H9 (cell line): Measurements from ENCODE around the gene UBA5. TPM values are rescaled to one million over a fixed set of nuclear protein-coding genes. Genes with fewer than 3 reads are reported as not detected.

Experiments
- DNase-seq: peaks from one replicate; pipeline ENCODE4 v3.0.0-alpha.2; 2017
- H2AFZ ChIP-seq: one replicate; pipeline ENCODE4 v1.6.1; 2013; ENCODE audit warnings: mild to moderate bottlenecking, low read length, control low read depth, moderate library complexity
- H2AK5ac ChIP-seq: 2 replicates; pipeline ENCODE4 v1.6.1; 2013; ENCODE audit warnings: low read length, control low read depth, mixed read lengths; ENCODE audit not compliant: insufficient read length
- H2BK120ac ChIP-seq: one replicate; pipeline ENCODE4 v1.6.1; 2013; ENCODE audit warnings: low read depth, mild to moderate bottlenecking, low read length, control low read depth, inconsistent platforms; ENCODE audit not compliant: poor library complexity, severe bottlenecking
- H2BK12ac ChIP-seq: 2 replicates; pipeline ENCODE4 v1.6.1; 2013; ENCODE audit warnings: low read length, control low read depth, mixed read lengths, low read depth; ENCODE audit not compliant: insufficient read length
- H2BK15ac ChIP-seq: 2 replicates; pipeline ENCODE4 v1.6.1; 2013; ENCODE audit warnings: low read depth, low read length, control low read depth
- H2BK20ac ChIP-seq: one replicate; pipeline ENCODE4 v1.6.1; 2013; ENCODE audit warnings: low read depth, mild to moderate bottlenecking, low read length, control low read depth, inconsistent platforms; ENCODE audit not compliant: poor library complexity, severe bottlenecking
- H2BK5ac ChIP-seq: 2 replicates; pipeline ENCODE4 v1.6.1; 2013; ENCODE audit warnings: low read length, control low read depth, mixed read lengths; ENCODE audit not compliant: insufficient read length
- H3K14ac ChIP-seq: 2 replicates; pipeline ENCODE4 v1.6.1; 2013; ENCODE audit warnings: low read length, control low read depth; ENCODE audit not compliant: insufficient read depth
- H3K18ac ChIP-seq: 2 replicates; pipeline ENCODE4 v1.6.1; 2013; ENCODE audit warnings: low read depth, mild to moderate bottlenecking, mixed read lengths, low read length, control low read depth; ENCODE audit not compliant: insufficient read length
- H3K23ac ChIP-seq: 2 replicates; pipeline ENCODE4 v1.6.1; 2013; ENCODE audit warnings: low read length, control low read depth, mixed read lengths, low read depth; ENCODE audit not compliant: insufficient read length
- H3K23me2 ChIP-seq: 2 replicates; pipeline ENCODE4 v1.6.1; 2013; ENCODE audit warnings: low read depth, mild to moderate bottlenecking, mixed read lengths, low read length, control low read depth; ENCODE audit not compliant: insufficient read length, poor library complexity, severe bottlenecking
- H3K27ac ChIP-seq: 2 replicates; pipeline ENCODE4 v1.5.1; 2013; ENCODE audit warnings: low read length, control low read depth, mixed read lengths, low read depth; ENCODE audit not compliant: insufficient read length
- H3K27me3 ChIP-seq: 2 replicates; pipeline ENCODE4 v1.6.1; 2013; ENCODE audit warnings: low read length, control low read depth, inconsistent platforms; ENCODE audit not compliant: insufficient read depth
- H3K4ac ChIP-seq: 2 replicates; pipeline ENCODE4 v1.6.1; 2013; ENCODE audit warnings: low read depth, mild to moderate bottlenecking, control low read depth, inconsistent platforms, low read length, moderate library complexity
- H3K4me1 ChIP-seq: 2 replicates; pipeline ENCODE4 v1.6.1; 2013; ENCODE audit warnings: low read length, control low read depth, inconsistent platforms; ENCODE audit not compliant: insufficient read depth
- H3K4me2 ChIP-seq: 2 replicates; pipeline ENCODE4 v1.6.1; 2013; ENCODE audit warnings: low read length, control low read depth, mixed read lengths; ENCODE audit not compliant: insufficient read length, insufficient read depth
- H3K56ac ChIP-seq: 2 replicates; pipeline ENCODE4 v1.6.1; 2013; ENCODE audit warnings: low read depth, mild to moderate bottlenecking, mixed read lengths, low read length, control low read depth; ENCODE audit not compliant: insufficient read length
- H3K79me1 ChIP-seq: 2 replicates; pipeline ENCODE4 v1.6.1; 2013; ENCODE audit warnings: low read depth, mild to moderate bottlenecking, moderate library complexity, low read length, control low read depth, inconsistent platforms; ENCODE audit not compliant: insufficient read depth, poor library complexity, severe bottlenecking
- H3K79me2 ChIP-seq: 2 replicates; pipeline ENCODE4 v1.6.1; 2013; ENCODE audit warnings: low read length, control low read depth, inconsistent platforms; ENCODE audit not compliant: insufficient read depth
- H3K9ac ChIP-seq: 2 replicates; pipeline ENCODE4 v1.6.1; 2013; ENCODE audit warnings: low read length, control low read depth, mixed read lengths; ENCODE audit not compliant: insufficient read length; ENCODE audit errors: extremely low read depth
- H3K9me3 ChIP-seq: one replicate; pipeline ENCODE4 v1.6.1; 2013; ENCODE audit warnings: low read depth, low read length, inconsistent platforms; ENCODE audit not compliant: control insufficient read depth
- H3T11ph ChIP-seq: one replicate; pipeline ENCODE4 v1.6.1; 2013; ENCODE audit warnings: mild to moderate bottlenecking, low read length, control low read depth, inconsistent platforms
- H4K20me1 ChIP-seq: one replicate; pipeline ENCODE4 v1.6.1; 2013; ENCODE audit not compliant: control insufficient read depth, insufficient read length, insufficient read depth
- H4K5ac ChIP-seq: 2 replicates; pipeline ENCODE4 v1.6.1; 2013; ENCODE audit warnings: low read depth, mild to moderate bottlenecking, mixed read lengths, low read length, control low read depth; ENCODE audit not compliant: insufficient read length
- H4K8ac ChIP-seq: replicated peaks from 2 replicates; pipeline ENCODE4 v1.6.1; 2013; ENCODE audit warnings: low read length, control low read depth, mixed read lengths, low read depth; ENCODE audit not compliant: insufficient read length
- H4K91ac ChIP-seq: 2 replicates; pipeline ENCODE4 v1.6.1; 2013; ENCODE audit warnings: low read depth, mild to moderate bottlenecking, moderate library complexity, mixed read lengths, low read length, control low read depth; ENCODE audit not compliant: insufficient read length
- H3K27ac Mint-ChIP-seq, 3 experiments: 2 replicates in 2 of 3; 3 replicates in 1 of 3; pipeline ENCODE4 v1.8.0; 2020 to 2021; ENCODE audit warnings: mixed read lengths in 3 of 3, mild to moderate bottlenecking in 1 of 3, moderate library complexity in 1 of 3
- H3K27me3 Mint-ChIP-seq: 2 replicates; pipeline ENCODE4 v1.8.0; 2021; ENCODE audit warnings: low read depth, mild to moderate bottlenecking, moderate library complexity, mixed read lengths
- H3K36me3 Mint-ChIP-seq, 3 experiments: 2 replicates in 2 of 3; 3 replicates in 1 of 3; pipeline ENCODE4 v1.8.0; 2020 to 2021; ENCODE audit warnings: low read depth in 3 of 3, mixed read lengths in 3 of 3; ENCODE audit not compliant: insufficient read depth in 1 of 3
- H3K4me1 Mint-ChIP-seq, 2 experiments: 2 replicates each; pipeline ENCODE4 v1.8.0; 2020; ENCODE audit warnings: mixed read lengths in 2 of 2
- H3K4me3 Mint-ChIP-seq, 2 experiments: 2 replicates in 1 of 2; 3 replicates in 1 of 2; pipeline ENCODE4 v1.8.0; 2020 to 2021; ENCODE audit warnings: mild to moderate bottlenecking in 2 of 2, mixed read lengths in 2 of 2, moderate library complexity in 1 of 2
- H3K9me3 Mint-ChIP-seq, 2 experiments: 2 replicates in 1 of 2; 3 replicates in 1 of 2; pipeline ENCODE4 v1.8.0; 2020; ENCODE audit warnings: mild to moderate bottlenecking in 2 of 2, mixed read lengths in 2 of 2, moderate library complexity in 1 of 2
- CTCF ChIP-seq: fragments of 200-600 bp; sonication (generic); conservative IDR thresholded peaks from 3 replicates; pipeline ENCODE4 v1.8.0; 2021; ENCODE audit warnings: antibody characterized with exemption, mild to moderate bottlenecking
- WGBS: extraction: QIAGEN DNeasy Blood & Tissue Kit; methylation state at CpG from one replicate; pipeline ENCODE4 v1.1.7; 2013; ENCODE audit warnings: missing lambda C conversion rate, low lambda C conversion rate, mixed read lengths; ENCODE audit not compliant: insufficient read length; ENCODE audit errors: extremely low coverage; 5-methylcytosine and 5-hydroxymethylcytosine counted together
- total RNA-seq: library from RNA; stranded (reverse); gene quantifications from 2 replicates; pipeline ENCODE4 v1.2.1, GENCODE V29; 2021

The UBA5 gene
- total RNA-seq, 1 experiment from 2014 or later: 37.7 TPM

DNA sequence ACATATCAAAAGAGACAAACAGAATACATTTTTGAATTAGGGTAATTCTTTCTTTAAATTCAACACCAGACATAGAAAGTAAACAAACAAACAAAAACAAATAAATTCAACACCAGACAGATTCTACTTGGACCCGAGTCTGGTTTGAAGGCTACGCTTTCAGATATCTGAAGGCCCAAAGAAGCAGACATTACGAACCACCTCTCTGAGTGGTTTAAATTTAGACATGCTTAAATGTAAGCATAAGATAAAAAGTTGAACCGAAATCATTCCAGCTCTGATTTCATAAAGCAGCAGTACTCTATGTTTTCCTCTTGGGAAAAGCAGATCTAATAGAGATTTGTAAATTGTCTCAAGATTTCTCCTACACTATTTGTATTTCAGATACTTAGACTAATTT is 29.9 kb downstream of the UBA5 start:
- Histone ChIP-seq H3K79me2 (no peaks in the 10 kb centered on the region), H4K5ac (no peak overlapping the region), H4K91ac (no peak overlapping the region), H2BK20ac (no peak overlapping the region), H2BK15ac (no peak overlapping the region), H4K8ac (no peak overlapping the region), H2AK5ac (no peak overlapping the region), H2BK5ac (no peak overlapping the region), H2BK12ac (no peak overlapping the region), H2AFZ (no peak overlapping the region), H4K20me1 (no peaks in the 10 kb centered on the region), H3K56ac (no peak overlapping the region), H3K4me1 (no peaks in the 10 kb centered on the region), H3K4me2 (no peak overlapping the region), H3K27me3 (no peaks in the 10 kb centered on the region), H2BK120ac (no peak overlapping the region), H3K79me1 (no peaks in the 10 kb centered on the region), H3K4ac (no peak overlapping the region), H3K18ac (no peak overlapping the region), H3K9ac (no peak overlapping the region), H3K14ac (no peak overlapping the region), H3K9me3 (no peaks in the 10 kb centered on the region), H3K23ac (no peak overlapping the region), H3K23me2 (no peaks in the 10 kb centered on the region), H3K27ac (no peak overlapping the region), H3T11ph (no peak overlapping the region)
- peaks cover 1 to 46% (median 38%) of the 10 kb centered on the region in 3 experiments; a peak in 6 of 7 replicates for H3K36me3 Mint-ChIP-seq
- no peak overlapping the region for H3K27ac Mint-ChIP-seq
- H3K4me1 Mint-ChIP-seq: no peaks in the 10 kb centered on the region
- TF ChIP-seq CTCF: no peak
- no peak for DNase-seq
- H3K4me3 Mint-ChIP-seq: no peak overlapping the region
- WGBS: no CpG with 5 or more reads among the region's 4 CpGs
- H3K9me3 Mint-ChIP-seq: no peaks in the 10 kb centered on the region
- no peaks in the 10 kb centered on the region for H3K27me3 Mint-ChIP-seq
